Right ventricle myocardium inferior (tissue), 1 donor: ENCODE data around the gene HCN4. TPM values are rescaled to one million over a fixed set of nuclear protein-coding genes. Genes with fewer than 3 reads are reported as not detected.
A peak's percentile ranks its signal among the peaks of the same experiment; 100 is the strongest.
"Not testable (repeated sequence)": the region's sequence is repeated elsewhere in the genome, so short reads cannot be mapped to it uniquely, and the experiment has no call there.

Experiments
- ATAC-seq: fragments of 200-7000 bp; cut with Tn5 transposase; one replicate; pipeline ENCODE4 v1.9.1; 2020; ENCODE audit warnings: mild to moderate bottlenecking, moderate library complexity
- DNase-seq: peaks from one replicate; pipeline ENCODE4 v3.0.0; 2021; ENCODE audit errors: missing footprints
- intact Hi-C: fragments of 100-400 bp; cut with DNase I; formaldehyde crosslinking; loops from one replicate; pipeline ENCODE4 v1.11.0; 2022
- total RNA-seq: library from RNA; stranded (reverse); fragmentation: NEBNext Ultra II Directional; extraction: Animal tissue kit (Norgen Biotek cat#: 25700); gene quantifications from one replicate; pipeline ENCODE4 v1.2.1, GENCODE V29; 2021
- donor health status: DM: no; HTN: yes; CAD: no; lungs with severe emphysema.

Gene HCN4
- total RNA-seq, 1 donor from 2014 or later = 21.4 TPM

- ATAC-seq (no peak), DNase-seq (no peak)
- intact Hi-C loops = no loop called here
Observed at GRCh38 chr15:73318463-73319351, 50.1 kb downstream of the HCN4 start.

- DNase-seq = no peak
Observed at GRCh38 chr15:73317651-73318462, 50.9 kb downstream of the HCN4 start.

GRCh38 chr15:73313861-73314260 lies 54.9 kb downstream of the HCN4 start:
- DNase-seq (no peak), ATAC-seq (no peak)
- intact Hi-C loops = no loop called here

More at GRCh38 chr15:73317651-73318462, 50.9 kb downstream of the HCN4 start:
- no peak for ATAC-seq
- intact Hi-C loops = no loop called here

GRCh38 chr15:73308305-73308704 lies 60.5 kb downstream of the HCN4 start:
- DNase-seq (no peak), ATAC-seq (no peak)
- intact Hi-C loops = loop anchor here (5.0 to 10.0 kb wide), 3 partner anchors 59 to 326 kb away; partner anchors contain the start of genes HCN4 and NPTN

GRCh38 chr15:73305331-73306211 lies 63.2 kb downstream of the HCN4 start:
- intact Hi-C loops = loop anchor here (5.0 to 10.0 kb wide), 3 partner anchors 62 to 329 kb away; partner anchors contain the start of genes HCN4 and NPTN
- DNase-seq (no peak), ATAC-seq (peak; percentile 79)

GRCh38 chr15:73303636-73304035 lies 65.1 kb downstream of the HCN4 start:
- intact Hi-C loops = loop anchor here (10.0 kb wide), 1 partner anchor 331 kb away; the partner anchor contains the start of gene NPTN
- DNase-seq (no peak), ATAC-seq (no peak)

- intact Hi-C loops = loop anchor here (10.0 kb wide), 1 partner anchor 335 kb away; the partner anchor contains the start of gene NPTN
- not testable (repeated sequence) for DNase-seq
Observed at GRCh38 chr15:73300286-73300685, 68.5 kb downstream of the HCN4 start.

GRCh38 chr15:73298522-73299245 lies 70.1 kb downstream of the HCN4 start:
- no peak for DNase-seq
- intact Hi-C loops = no loop called here
- ATAC-seq = no peak

More at GRCh38 chr15:73300286-73300685, 68.5 kb downstream of the HCN4 start:
- ATAC-seq = not testable (repeated sequence)

- ATAC-seq (no peak), DNase-seq (no peak)
- intact Hi-C loops = no loop called here
Observed at GRCh38 chr15:73296609-73297353, 72.0 kb downstream of the HCN4 start.

- no peak for ATAC-seq
Observed at GRCh38 chr15:73295630-73296286, 73.0 kb downstream of the HCN4 start.

GRCh38 chr15:73293773-73294172 lies 75.0 kb downstream of the HCN4 start:
- intact Hi-C loops = no loop called here
- DNase-seq (no peak), ATAC-seq (no peak)

More at GRCh38 chr15:73295630-73296286, 73.0 kb downstream of the HCN4 start:
- DNase-seq = peak; percentile 74
- intact Hi-C loops = no loop called here

GRCh38 chr15:73291441-73291840 lies 77.3 kb downstream of the HCN4 start:
- DNase-seq = no peak
- intact Hi-C loops = no loop called here
- no peak for ATAC-seq

GRCh38 chr15:73287019-73287418 lies 81.7 kb downstream of the HCN4 start:
- intact Hi-C loops = no loop called here
- no peak for DNase-seq

GRCh38 chr15:73286311-73286710 lies 82.4 kb downstream of the HCN4 start:
- no peak for DNase-seq
- intact Hi-C loops = no loop called here
- no peak for ATAC-seq

More at GRCh38 chr15:73287019-73287418, 81.7 kb downstream of the HCN4 start:
- no peak for ATAC-seq

GRCh38 chr15:73284090-73284716 lies 84.6 kb downstream of the HCN4 start:
- DNase-seq (no peak), ATAC-seq (no peak)
- intact Hi-C loops = no loop called here

- DNase-seq (no peak), ATAC-seq (peak; percentile 49)
- intact Hi-C loops = no loop called here
Observed at GRCh38 chr15:73283366-73283962, 85.3 kb downstream of the HCN4 start.
